Measurements from ENCODE around the gene XIRP2.
A peak's percentile ranks its signal among the peaks of the same experiment; 100 is the strongest.

XIRP2 gene

DNA sequence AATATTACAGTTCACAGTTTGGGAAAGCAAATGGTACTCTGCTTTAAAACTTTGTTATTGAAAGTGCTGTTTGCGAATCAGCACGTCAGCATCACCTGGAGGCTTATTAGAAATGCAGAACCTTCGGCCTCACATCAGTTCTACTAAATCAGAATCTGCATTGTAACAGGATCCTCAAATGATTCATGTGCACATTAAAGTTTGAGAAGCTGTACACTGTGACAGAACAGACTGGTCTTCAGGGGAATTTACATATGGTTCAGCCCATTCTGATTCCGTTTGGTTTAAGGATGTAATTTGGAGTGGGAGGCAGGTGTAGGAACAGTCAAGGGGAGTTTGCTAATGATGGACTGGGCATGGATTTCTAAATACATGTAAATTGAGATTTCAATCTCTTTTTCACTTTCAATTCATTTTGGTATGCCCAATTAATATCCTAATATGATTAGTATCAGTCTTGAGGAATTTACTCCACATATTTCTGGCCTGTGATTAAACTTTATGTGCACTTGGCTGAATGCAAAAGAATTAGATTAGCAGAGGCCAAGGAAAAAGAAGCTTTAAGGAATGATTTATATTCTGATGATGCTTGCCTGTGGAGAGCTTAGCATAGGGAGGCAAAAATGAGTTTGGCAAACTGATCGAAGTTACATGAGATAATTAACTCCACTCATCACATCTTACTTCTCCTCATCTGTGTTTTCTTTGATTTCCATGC lies 248.8 kb downstream of the XIRP2 start:
- DNase-seq (ENCODE audit: low spot score): no peak

DNA sequence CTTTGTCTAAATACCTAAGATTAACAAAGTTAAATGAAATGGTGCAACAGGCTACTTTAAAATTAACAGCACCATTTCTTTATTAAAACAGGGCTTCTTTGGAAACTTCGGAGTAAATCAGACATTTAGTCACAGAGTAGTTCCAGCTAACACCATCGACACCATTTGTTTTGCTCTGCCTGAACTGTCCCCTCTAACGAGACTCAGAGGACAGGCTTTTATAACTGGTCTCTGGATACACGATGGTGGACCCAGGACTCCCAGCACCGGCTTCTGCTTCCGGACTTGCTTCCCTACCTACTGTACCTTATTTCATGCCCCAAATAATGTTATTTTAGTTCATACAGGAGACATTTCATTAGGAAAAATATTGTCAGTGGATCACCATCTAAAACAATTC lies 252.1 kb downstream of the XIRP2 start:
- DNase-seq (ENCODE audit: low spot score): no peak

DNA sequence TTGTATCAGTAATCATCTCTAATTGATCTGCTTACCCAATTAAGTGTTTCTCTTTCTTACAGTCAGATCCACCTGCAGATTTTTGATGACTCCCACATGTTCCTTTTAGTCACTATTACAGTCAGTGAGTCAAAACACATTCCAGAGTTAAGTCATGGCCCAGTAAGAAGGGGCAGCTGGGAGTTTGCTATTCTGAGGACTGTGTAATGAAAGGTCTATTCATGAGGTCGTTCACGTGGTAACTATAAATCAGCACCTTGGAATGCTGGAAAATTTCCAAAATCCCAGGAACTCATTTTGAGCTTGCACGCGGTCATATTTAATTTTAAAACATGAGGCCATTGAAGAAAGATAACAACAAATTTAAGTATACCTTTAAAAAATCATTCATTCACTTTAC lies 252.5 kb downstream of the XIRP2 start:
- peak; percentile 98 for DNase-seq (ENCODE audit: low spot score)

DNA sequence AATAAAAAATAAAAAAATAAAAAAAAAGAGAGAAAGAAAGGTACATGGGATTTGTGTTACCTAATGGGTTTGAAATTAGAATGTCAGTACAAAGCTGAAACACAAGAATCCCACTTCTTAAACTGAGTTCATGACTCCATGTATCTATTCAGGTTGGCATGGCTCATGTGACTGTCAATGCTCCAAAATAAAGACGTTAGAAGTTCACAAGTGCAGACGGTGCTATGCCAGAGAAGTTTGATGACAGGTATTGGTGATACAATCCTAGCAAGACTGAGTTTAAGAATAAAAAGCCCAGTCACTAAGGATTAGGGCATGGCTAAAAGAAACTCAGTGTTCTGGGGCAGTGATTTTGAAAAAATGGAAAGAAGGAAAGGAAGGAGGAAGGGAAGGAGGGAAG lies 254.3 kb downstream of the XIRP2 start:
- DNase-seq (ENCODE audit: low spot score): no peak

DNA sequence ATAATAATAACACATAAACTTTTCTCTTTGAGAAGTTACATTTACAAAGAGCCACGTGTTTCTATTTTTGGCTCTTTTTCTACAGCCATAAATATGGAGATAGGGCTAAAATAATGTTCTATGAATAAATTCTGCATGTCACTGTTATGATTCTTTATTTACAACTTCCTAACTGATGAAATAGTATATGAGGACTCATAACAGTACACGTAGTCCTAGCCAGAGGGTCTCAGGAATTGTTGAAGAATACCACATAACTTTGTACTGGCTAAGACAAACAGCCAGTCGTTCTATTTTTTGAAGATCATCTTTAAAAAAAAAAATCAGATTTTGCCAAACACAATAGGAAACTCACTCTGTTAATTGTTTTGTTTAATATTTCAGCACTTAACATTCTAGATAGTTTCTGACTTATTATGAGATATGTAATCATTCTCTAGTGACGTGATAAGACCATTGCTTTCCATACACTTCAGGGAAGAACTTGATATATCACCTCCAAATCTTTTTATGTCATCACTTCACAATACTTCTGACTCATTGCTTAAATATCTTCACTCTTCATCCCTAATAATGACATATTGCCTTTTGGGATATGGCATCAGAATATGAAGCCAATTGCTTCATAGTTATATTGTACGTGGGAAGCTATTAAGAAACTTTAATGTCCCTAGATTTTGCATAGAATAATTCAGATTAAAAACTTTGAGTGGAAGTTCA lies 256.1 kb downstream of the XIRP2 start:
- DNase-seq (ENCODE audit: low spot score): peak; percentile 6

DNA sequence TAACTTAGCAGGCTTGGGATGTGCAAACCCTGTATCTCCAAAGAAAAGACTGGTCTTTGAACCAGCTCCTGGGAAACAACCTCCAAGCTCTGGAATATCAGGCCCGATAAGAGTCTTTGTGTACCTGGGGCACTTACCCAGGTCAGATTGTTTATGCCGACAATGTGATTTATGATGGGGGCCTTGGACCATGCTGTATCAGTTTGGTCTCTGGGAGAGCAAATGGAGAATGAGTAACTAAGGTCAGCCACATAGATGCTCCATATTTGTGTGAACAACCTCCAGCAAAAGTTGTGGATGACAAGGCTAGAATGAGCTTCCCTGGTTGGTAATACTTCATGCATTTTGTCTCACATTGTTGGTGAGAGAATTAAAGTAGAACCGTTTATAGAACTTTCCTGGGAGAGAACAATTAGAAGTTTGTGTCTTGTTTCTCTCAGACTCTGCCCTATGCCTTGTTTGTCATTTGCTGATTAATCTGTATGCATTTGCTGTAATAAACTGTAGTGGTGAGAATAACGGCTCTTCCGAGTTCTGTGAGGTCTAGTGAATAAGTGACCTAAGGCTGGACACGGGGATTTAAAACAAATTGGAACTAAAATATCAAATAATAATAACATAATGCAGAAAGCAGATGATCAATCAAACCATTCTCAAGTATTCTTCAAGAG lies 259.1 kb downstream of the XIRP2 start:
- DNase-seq (ENCODE audit: low spot score): no peak

DNA sequence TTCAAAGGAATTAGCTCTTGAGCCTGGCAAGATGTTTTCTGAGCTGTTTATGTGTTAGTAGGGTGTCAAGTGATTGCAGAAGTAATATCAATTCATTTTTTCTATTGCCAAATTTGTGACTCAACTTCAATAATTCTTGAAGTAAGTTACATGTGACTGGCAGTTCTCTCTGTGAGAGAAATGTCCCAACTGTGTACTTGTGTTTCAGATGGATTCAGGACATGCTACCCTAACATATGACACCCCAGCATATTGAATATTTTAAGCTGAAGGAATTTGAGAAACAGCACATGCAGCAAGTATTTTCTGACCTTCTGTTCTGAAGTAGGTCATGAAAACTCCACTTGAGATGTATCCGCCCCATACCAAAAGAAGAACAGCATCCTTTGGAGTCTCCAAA lies 263.6 kb downstream of the XIRP2 start:
- no peak for DNase-seq (ENCODE audit: low spot score)

DNA sequence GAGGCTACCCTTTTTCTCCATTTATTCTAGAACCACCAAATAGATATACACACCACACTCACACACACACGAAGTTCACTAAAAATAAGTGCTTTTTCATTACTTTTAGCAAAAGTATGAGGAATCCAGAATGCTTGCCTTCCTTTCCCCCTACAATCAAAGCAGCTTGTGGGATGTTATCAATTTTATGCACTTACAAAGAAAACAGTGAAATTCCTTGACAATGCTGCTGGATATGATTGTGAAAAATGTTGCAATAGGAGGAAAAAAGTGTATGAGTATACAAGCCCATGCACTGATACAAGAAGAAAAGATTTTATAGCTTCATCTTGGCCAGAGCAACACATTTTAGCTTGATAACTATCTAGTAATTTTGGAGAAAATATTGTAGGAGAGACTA lies 269.2 kb downstream of the XIRP2 start:
- DNase-seq (ENCODE audit: low spot score): no peak

DNA sequence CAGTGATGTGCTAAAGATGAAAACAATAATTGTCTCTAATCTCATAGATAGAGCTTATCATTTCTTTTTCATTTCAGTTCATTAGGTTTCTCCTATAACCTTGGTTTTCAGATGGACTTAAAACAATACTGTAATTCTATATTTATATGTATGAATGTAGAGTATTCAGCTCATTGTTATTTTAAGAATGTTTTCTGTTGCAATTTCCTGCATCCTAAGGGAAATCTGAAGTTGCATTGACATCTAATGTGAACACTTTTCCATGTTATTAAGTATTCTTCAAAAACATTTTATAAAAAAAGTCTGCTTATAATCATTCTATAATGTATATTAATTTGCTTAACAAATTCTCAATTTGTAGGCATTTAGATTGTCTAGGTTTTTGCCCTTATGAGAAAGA lies 288.9 kb downstream of the XIRP2 start:
- DNase-seq (ENCODE audit: low spot score): no peak

DNA sequence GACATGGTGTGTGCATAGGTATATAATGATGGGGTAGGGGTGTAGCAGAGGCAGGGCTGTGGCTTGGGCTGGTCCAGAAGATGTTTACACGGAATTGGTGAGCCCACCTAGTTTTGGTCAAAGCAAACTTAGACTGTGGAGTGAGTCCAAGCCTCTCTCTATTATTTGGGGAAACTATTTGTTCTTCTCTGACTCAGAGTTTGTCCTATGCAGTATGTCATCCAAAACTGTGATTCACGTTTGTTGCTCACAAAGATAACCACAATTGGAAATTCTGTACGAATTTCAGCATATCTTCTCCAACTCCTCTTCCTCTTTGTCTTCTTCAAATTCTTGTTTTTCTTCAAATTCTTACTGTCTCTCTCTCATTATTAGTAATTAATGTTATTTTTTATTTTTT lies 292.9 kb downstream of the XIRP2 start:
- no peak for DNase-seq (ENCODE audit: low spot score)

DNA sequence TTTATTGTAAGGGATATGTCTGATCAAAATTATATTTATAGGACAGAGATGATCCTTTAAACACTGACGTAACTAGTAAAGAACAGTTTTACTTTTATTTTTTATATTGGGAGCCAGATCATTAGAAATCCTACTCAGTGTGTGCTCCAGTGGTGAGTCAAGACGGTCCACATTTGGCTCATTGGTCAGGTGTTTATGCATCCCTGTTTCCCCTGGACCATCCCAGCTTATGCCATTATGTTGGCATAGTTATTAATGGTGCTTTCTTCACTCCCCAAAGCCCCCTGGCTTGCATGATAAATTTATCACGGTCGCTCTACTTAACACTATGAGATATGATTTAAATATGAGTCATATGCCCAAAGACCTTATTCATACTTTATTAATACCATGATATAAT lies 293.4 kb downstream of the XIRP2 start:
- DNase-seq (ENCODE audit: low spot score): no peak

DNA sequence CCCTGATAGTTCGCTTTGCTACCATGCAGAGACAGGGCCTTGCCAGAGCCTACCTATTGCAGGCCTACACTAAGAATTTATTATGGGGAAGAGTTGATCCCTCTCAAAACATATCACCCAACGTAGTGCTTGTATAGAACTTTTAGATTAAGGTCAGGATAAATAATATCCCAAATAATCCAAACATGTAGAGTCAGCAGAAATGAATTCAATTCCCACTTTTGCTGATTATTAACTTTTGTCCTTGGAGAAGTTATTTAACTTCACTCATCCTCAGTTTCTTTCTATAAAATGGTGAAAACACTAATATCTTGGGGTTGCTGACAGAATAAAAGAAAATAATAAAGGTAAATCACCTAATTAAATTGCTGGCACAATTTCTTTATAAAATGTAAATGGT lies 294.1 kb downstream of the XIRP2 start:
- no peak for DNase-seq (ENCODE audit: low spot score)

DNA sequence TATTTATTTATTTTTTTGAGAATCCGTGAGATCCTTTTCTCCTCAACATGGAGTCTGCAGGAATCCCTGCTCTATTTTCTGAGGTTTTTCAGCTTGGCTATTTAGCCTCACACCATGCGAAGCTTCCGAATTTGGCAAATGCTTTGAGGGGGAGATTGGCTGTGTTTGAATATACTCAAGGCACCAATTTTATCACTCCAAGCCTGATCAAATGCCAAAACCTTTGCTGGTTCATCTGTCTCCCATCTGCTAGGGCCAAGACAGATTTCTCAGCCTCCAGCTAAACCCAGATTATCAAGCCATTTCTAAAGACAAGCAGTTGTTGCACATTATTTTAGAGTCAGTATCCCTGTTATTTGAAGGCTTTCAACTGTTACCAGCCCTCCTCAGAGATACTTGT lies 295.7 kb downstream of the XIRP2 start:
- no peak for DNase-seq (ENCODE audit: low spot score)

DNA sequence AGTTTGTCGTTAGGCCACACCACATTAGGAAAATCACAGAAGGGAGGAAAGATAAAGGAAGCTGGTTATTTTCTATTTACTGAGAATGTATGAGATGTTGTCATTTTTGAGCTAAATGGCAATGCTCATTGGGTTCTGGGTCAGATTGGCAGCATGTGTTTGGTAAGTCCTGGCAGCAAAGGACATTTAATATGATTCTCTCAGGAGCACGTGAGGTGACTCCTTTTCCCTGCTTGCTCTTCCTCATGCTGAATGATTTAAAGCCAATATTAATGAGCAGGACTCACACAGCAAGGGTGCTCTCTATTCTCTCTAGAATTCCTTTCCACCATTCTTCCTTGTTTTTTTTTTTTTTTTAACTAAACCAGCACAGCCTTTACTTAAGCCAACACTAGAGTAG lies 298.2 kb downstream of the XIRP2 start:
- DNase-seq (ENCODE audit: low spot score): no peak

DNA sequence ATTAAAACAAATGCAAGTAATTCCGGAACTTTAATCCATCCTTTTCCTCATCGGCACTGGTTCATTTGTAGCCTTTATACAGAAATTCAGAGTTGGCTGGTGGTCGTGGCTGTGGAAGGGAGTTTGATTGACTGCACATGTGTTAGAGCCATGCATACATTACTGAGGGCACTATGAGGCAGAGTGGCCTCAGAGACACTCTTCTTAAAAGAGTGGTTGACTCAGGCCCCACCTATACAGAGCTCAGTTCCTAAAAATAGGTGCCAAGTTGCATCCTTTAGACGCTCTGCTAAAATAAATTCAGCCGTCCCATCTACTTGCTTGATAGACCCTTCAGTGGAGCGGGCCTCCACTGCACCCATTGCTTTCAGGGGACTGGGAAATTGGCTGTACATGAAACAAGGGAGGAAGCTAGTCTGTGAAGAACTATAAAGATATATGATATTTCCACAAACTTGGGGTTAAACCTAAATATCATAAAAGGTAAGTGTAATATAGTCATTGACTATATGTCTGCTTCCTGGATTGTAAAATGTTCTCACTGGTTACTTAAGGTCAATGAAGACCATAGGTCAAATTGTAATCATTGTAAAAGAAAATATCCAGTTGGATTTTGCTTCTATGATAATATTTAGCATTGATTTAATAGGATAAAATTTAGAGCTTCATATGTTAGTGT lies 298.9 kb downstream of the XIRP2 start:
- DNase-seq (ENCODE audit: low spot score): no peak

DNA sequence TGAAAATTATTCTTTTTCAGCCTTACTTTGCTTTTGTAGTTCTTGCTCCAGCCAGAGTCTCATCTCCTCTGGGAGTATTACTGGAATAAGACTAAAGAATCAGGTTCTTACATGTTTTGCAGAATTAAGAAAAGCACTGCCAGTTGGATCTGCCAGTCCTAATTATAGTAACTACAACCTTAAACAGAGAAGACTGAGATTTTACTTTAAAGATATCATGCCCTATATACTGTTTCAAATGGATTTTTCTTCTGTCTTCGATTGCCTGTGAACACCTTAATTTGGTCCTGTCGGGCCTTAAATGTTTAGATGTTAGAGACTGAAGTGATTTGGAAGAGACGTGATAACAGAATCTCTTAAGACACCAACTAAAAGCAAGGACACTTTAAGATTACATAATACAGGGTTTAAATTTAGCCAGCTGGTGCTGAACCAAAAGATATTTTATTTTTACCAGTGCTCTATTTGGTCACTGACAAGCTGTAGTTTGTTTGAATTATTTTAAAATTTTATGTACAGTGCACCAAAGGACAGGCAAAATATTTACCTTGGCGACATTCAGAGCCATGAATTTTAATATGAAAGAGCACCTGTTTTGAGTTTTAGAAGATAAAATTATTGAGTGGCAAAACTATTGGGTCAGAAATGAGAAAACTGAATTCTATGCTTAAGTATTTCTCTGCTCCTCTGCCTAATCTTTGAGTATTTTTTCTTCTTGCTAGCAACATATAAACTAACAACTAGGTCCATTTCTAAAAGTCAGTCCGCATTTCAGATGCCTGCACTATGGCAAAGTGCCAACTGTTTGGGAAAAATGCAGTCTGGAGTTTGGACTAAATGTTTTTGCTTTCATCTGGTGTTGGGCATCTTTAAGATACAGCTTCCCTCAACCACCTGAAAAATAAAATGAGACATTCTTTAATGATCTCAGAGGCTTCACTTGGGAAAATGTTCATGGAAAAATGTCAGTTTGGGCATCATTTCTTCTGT lies 300.0 kb downstream of the XIRP2 start:
- no peak for DNase-seq (ENCODE audit: low spot score)

DNA sequence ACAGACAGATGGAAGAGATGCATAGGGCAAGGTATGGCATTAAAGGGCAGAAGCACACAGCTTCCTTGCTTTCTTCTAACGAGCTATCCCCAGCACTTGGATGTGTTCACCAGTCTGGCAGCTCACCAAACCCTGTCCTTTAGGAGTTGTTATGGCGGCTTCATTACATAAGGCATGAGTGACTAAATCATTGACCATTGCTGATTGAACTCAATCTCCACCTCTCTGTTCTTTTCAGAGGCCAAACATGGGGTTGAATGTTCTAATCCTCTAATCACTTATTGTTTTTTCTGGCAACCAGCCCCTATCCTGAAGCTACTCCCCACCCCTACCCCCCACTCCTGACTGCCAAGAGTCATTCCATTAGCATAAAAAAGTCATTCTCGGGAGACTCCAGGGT lies 301.8 kb downstream of the XIRP2 start:
- DNase-seq (ENCODE audit: low spot score): no peak

DNA sequence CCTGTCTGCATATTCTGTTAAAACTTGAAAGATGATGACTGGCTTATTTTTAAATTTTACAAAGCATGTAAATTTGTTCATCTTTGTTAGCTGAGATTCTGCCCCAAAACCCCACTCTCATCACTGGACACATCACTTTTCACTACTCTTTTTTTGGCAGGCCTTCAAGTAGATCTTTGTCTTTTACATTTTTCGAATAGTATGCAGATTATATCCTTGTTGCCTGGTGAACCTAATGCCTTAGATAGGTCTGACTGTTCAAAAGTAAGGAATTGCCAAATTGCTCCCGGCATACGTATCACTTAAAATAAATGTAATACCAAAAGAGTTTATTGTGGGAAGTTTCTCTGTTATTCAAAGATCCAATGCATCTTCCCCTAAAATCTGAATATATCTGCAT lies 303.3 kb downstream of the XIRP2 start:
- DNase-seq (ENCODE audit: low spot score): no peak

DNA sequence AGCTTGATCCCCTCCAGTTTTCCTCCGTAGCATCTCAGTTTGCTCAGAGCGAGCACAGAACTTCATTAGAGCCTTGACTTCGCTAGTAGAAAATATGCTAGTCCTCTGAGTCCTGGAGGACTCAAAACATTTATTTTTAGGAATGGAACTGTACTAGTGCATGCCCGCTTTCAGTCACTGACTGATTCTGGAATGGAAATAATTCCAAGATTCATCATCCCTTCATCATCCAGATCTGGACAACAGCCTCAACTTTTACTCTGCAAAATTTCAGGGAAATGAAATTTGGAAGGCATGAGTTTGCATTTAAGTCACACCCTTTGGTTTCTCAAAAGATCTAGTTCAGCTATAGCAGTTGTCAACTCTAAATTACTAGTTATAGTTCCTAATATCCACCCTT lies 304.6 kb downstream of the XIRP2 start:
- no peak for DNase-seq (ENCODE audit: low spot score)

DNA sequence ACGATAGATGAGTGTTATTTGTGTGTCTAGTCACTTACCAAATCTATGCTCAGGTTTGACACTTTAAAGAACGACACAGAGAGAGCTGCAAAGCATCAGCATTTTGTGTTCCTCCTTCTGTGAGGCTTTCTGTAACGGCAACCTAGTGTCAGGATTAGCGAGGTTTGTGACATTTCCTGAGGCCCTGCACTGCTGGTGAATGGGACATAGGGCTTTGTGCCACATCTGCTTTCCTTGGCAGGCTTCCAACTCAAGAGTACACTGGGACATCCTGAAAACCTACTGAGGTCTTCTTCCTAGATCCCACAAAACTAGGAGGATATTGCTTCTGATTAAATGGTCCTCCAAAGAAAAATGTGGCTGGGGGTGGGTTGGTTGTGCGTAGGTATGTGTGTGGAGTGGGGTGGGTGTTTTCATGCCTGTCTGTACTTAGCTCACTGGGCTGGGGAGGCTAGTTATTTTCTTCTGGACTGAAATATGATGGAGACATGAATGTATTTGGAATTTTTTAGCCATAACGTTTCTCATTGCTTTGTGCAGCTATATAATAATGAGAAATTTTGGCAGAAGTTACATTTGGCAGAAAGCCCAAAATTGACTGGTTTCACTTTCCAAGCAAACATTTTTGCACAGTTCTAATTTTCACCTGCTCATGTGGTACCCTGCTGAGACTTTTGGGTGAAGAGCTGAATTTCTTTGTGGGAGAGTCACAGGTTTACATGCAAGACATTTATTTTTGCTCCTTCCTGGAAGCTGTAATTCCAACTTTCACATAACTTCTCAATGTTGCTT lies 308.4 kb downstream of the XIRP2 start:
- DNase-seq (ENCODE audit: low spot score): peak; percentile 42

DNA sequence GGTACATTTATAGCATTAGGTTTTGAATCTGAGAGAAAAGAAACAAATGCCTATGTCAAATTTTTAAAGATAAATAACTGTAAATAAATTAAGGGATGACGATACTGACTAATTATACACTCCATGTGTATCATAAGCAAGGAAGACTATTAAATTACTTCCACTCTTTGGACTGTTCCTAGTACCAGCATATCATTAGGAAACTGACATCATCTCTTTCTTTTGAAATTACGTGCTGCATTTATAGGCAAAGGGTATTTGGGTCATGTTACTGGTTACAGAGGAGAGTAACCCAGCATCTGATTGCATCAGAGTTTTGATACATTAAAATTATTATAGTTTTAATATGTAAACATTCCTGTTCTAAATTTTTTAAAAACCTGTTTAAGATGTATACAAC lies 309.7 kb downstream of the XIRP2 start:
- no peak for DNase-seq (ENCODE audit: low spot score)

Measured in kidney capillary endothelial cell (primary cell).